Neural cell (in vitro differentiated cells): Measurements from ENCODE around the gene NME7.

Source experiments
- CTCF ChIP-seq: fragments of 450-650 bp; IDR thresholded peaks from 2 replicates; pipeline ENCODE4 v1.5.1; 2014; ENCODE audit warnings: antibody characterized with exemption, mild to moderate bottlenecking, moderate library complexity; ENCODE audit not compliant: poor library complexity, severe bottlenecking
- EP300 ChIP-seq: fragments of 450-650 bp; conservative IDR thresholded peaks from 2 replicates; pipeline ENCODE4 v1.6.1; 2014; ENCODE audit warnings: antibody characterized with exemption, mild to moderate bottlenecking, moderate library complexity; ENCODE audit not compliant: poor library complexity, severe bottlenecking
- EZH2 ChIP-seq: fragments of 200-600, 300-800 bp; shearing (Covaris generic), sonication (generic); IDR thresholded peaks from 2 replicates; pipeline ENCODE4 v1.6.1; 2014; ENCODE audit warnings: antibody characterized with exemption, low read length, borderline replicate concordance, mild to moderate bottlenecking; ENCODE audit not compliant: insufficient read depth, poor library complexity, severe bottlenecking
- MXI1 ChIP-seq: fragments of 450-650 bp; conservative IDR thresholded peaks from 2 replicates; pipeline ENCODE4 v1.6.1; 2014; ENCODE audit warnings: antibody characterized with exemption, mild to moderate bottlenecking; ENCODE audit not compliant: poor library complexity, severe bottlenecking
- POLR2AphosphoS5 ChIP-seq: IDR thresholded peaks from 2 replicates; pipeline ENCODE4 v1.6.1; 2012
- RAD21 ChIP-seq: fragments of 450-650 bp; conservative IDR thresholded peaks from 2 replicates; pipeline ENCODE4 v1.6.1; 2014; ENCODE audit warnings: antibody characterized with exemption, mild to moderate bottlenecking, moderate library complexity
- REST ChIP-seq: IDR thresholded peaks from 2 replicates; pipeline ENCODE4 v1.6.1; 2012; ENCODE audit warnings: borderline replicate concordance
- SMC3 ChIP-seq: fragments of 450-650 bp; conservative IDR thresholded peaks from 2 replicates; pipeline ENCODE4 v1.6.1; 2014; ENCODE audit warnings: antibody characterized with exemption, mild to moderate bottlenecking, moderate library complexity; ENCODE audit not compliant: poor library complexity
- TAF1 ChIP-seq: IDR thresholded peaks from 2 replicates; pipeline ENCODE4 v1.6.1; 2012; ENCODE audit warnings: low read depth

GRCh38 chr1:169143346-169143745 lies 224.3 kb downstream of the NME7 start:
- TF ChIP-seq MXI1 (no peak), CTCF (no peak), EZH2 (no peak), EP300 (no peak), REST (no peak), RAD21 (no peak), TAF1 (no peak), SMC3 (no peak), POLR2AphosphoS5 (no peak)
